Measurements from ENCODE around the gene NSFL1C. TPM values are rescaled to one million over a fixed set of nuclear protein-coding genes. Genes with fewer than 3 reads are reported as not detected.

The NSFL1C gene
- total and polyA plus RNA-seq, 2 experiments from 2014 or later = 46.2 to 102 TPM

GRCh38 chr20:1473246-1474220 is 6.9 kb upstream of the NSFL1C start:
- TF ChIP-seq CTCF (IDR thresholded peaks at IDR 0.05; ENCODE audit: low read depth, low read length) = no peak
- Histone ChIP-seq H3K36me3 (no peaks in the 10 kb centered on the region), H3K27ac (no peak overlapping the region), H3K4me1 (ENCODE audit: low read depth) (no peaks in the 10 kb centered on the region), H3K27me3 (no peaks in the 10 kb centered on the region), H3K4me3 (no peak overlapping the region), H3K9me3 (ENCODE audit: low read depth) (no peaks in the 10 kb centered on the region)
- no peak for DNase-seq (ENCODE audit: low read depth in 1 of 2, low spot score in 1 of 2)

- H3K4me3 ChIP-seq = no peak overlapping the region
- no peak for TF ChIP-seq CTCF (IDR thresholded peaks at IDR 0.05; ENCODE audit: low read depth, low read length)
- no peak for DNase-seq (ENCODE audit: low read depth in 1 of 2, low spot score in 1 of 2)
- H3K27ac ChIP-seq = no peak overlapping the region
- no peaks in the 10 kb centered on the region for H3K4me1 ChIP-seq (ENCODE audit: low read depth)
- H3K9me3 ChIP-seq (ENCODE audit: low read depth) = no peaks in the 10 kb centered on the region
- no peaks in the 10 kb centered on the region for H3K27me3 ChIP-seq
- H3K36me3 ChIP-seq = no peaks in the 10 kb centered on the region
These were observed 6.1 kb upstream of the NSFL1C start for GRCh38 chr20:1472556-1473245.

- H3K27ac ChIP-seq = no peak overlapping the region
- H3K36me3 ChIP-seq = no peaks in the 10 kb centered on the region
- no peak for DNase-seq (ENCODE audit: low read depth in 1 of 2, low spot score in 1 of 2)
- H3K9me3 ChIP-seq (ENCODE audit: low read depth) = no peaks in the 10 kb centered on the region
- H3K27me3 ChIP-seq = no peaks in the 10 kb centered on the region
- H3K4me1 ChIP-seq (ENCODE audit: low read depth) = no peaks in the 10 kb centered on the region
- H3K4me3 ChIP-seq = no peak overlapping the region
- TF ChIP-seq CTCF (IDR thresholded peaks at IDR 0.05; ENCODE audit: low read depth, low read length) = no peak
These were observed 4.6 kb upstream of the NSFL1C start for GRCh38 chr20:1471242-1471641.

- DNase-seq (ENCODE audit: low read depth in 1 of 2, low spot score in 1 of 2) = peak; percentile 83 to 99
- no peak overlapping the region for H3K4me3 ChIP-seq
- H3K27me3 ChIP-seq = no peaks in the 10 kb centered on the region
- peaks cover 3% of the 10 kb centered on the region for H3K4me1 ChIP-seq (ENCODE audit: low read depth)
- no peak overlapping the region for H3K27ac ChIP-seq
- peak; percentile 88 for TF ChIP-seq CTCF (IDR thresholded peaks at IDR 0.05; ENCODE audit: low read depth, low read length)
- no peaks in the 10 kb centered on the region for H3K36me3 ChIP-seq
- H3K9me3 ChIP-seq (ENCODE audit: low read depth) = no peaks in the 10 kb centered on the region
These were observed 3.4 kb upstream of the NSFL1C start for GRCh38 chr20:1469925-1470571.

GRCh38 chr20:1469306-1469905 is 2.8 kb upstream of the NSFL1C start:
- Histone ChIP-seq H3K36me3 (no peaks in the 10 kb centered on the region), H3K4me3 (no peak overlapping the region), H3K27me3 (no peaks in the 10 kb centered on the region), H3K9me3 (ENCODE audit: low read depth) (no peaks in the 10 kb centered on the region), H3K4me1 (ENCODE audit: low read depth) (peaks cover 3% of the 10 kb centered on the region), H3K27ac (no peak overlapping the region)
- DNase-seq (ENCODE audit: low read depth in 1 of 2, low spot score in 1 of 2) = no peak
- TF ChIP-seq CTCF (IDR thresholded peaks at IDR 0.05; ENCODE audit: low read depth, low read length) = no peak

Measured in cardiac muscle cell (in vitro differentiated cells and primary cell).